ENCODE measurements around the gene GLRA3.
A peak's percentile ranks its signal among the peaks of the same experiment; 100 is the strongest.
"Not testable (repeated sequence)": the region's sequence is repeated elsewhere in the genome, so short reads cannot be mapped to it uniquely, and the experiment has no call there.

Gene GLRA3

GRCh38 chr4:174808836-174809235 is 20.2 kb downstream of the GLRA3 start:
- DNase-seq = no peak

GRCh38 chr4:174808119-174808518 is 20.9 kb downstream of the GLRA3 start:
- DNase-seq = no peak

- no peak for DNase-seq
Measured at GRCh38 chr4:174805746-174806145, 23.3 kb downstream of the GLRA3 start.

GRCh38 chr4:174794543-174795094 is 34.4 kb downstream of the GLRA3 start:
- DNase-seq = no peak

GRCh38 chr4:174789657-174790056 is 39.4 kb downstream of the GLRA3 start:
- no peak for DNase-seq

GRCh38 chr4:174778274-174778986 is 50.6 kb downstream of the GLRA3 start:
- DNase-seq = not testable (repeated sequence)

- DNase-seq = no peak
Measured at GRCh38 chr4:174775366-174775765, 53.7 kb downstream of the GLRA3 start.

- DNase-seq = no peak
Measured at GRCh38 chr4:174764105-174764729, 64.8 kb downstream of the GLRA3 start.

GRCh38 chr4:174763454-174764104 is 65.5 kb downstream of the GLRA3 start:
- DNase-seq = no peak

GRCh38 chr4:174761451-174761850 is 67.6 kb downstream of the GLRA3 start:
- no peak for DNase-seq

- DNase-seq = no peak
Measured at GRCh38 chr4:174757736-174758135, 71.3 kb downstream of the GLRA3 start.

- no peak for DNase-seq
Measured at GRCh38 chr4:174753021-174753420, 76.0 kb downstream of the GLRA3 start.

- DNase-seq = no peak
Measured at GRCh38 chr4:174752026-174752425, 77.0 kb downstream of the GLRA3 start.

- DNase-seq = no peak
Measured at GRCh38 chr4:174749091-174749490, 80.0 kb downstream of the GLRA3 start.

- DNase-seq = no peak
Measured at GRCh38 chr4:174746710-174747109, 82.3 kb downstream of the GLRA3 start.

- no peak for DNase-seq
Measured at GRCh38 chr4:174742561-174742960, 86.5 kb downstream of the GLRA3 start.

- DNase-seq = no peak
Measured at GRCh38 chr4:174739576-174739975, 89.5 kb downstream of the GLRA3 start.

- no peak for DNase-seq
Measured at GRCh38 chr4:174734181-174734580, 94.9 kb downstream of the GLRA3 start.

- DNase-seq = no peak
Measured at GRCh38 chr4:174717828-174718227, 111.2 kb downstream of the GLRA3 start.

- DNase-seq = no peak
Measured at GRCh38 chr4:174716986-174717770, 111.9 kb downstream of the GLRA3 start.

GRCh38 chr4:174714393-174715211 is 114.4 kb downstream of the GLRA3 start:
- DNase-seq = peak; percentile 1

GRCh38 chr4:174713821-174714220 is 115.2 kb downstream of the GLRA3 start:
- DNase-seq = no peak
